Sigmoid colon (tissue), 4 donors: ENCODE results near the gene DAO.

ENCODE experiments used
- CTCF ChIP-seq, 4 experiments: fragments of 450-650 bp in 3 of 4; fragments of 200-600 bp in 1 of 4; IDR thresholded peaks; one replicate each; pipeline ENCODE4 v1.5.1; 2016 to 2019; ENCODE audit warnings: antibody characterized with exemption in 4 of 4, mild to moderate bottlenecking in 3 of 4, moderate library complexity in 2 of 4
- POLR2A ChIP-seq, 2 donors: fragments of 450-650 bp; IDR thresholded peaks; one replicate each; pipeline ENCODE4 v1.6.1; 2016; ENCODE audit warnings: antibody characterized with exemption in 2 of 2, mild to moderate bottlenecking in 2 of 2, moderate library complexity in 2 of 2
- POLR2AphosphoS5 ChIP-seq, 4 donors: sonication (generic); formaldehyde crosslinking; IDR thresholded peaks; one replicate each; pipeline ENCODE4 v1.6.1; 2017; ENCODE audit warnings: antibody characterized with exemption in 4 of 4

GRCh38 chr12:108896817-108897216, 16.9 kb downstream of the DAO start:
- no peak for TF ChIP-seq CTCF (IDR thresholded peaks at IDR 0.05)
- no peak for TF ChIP-seq POLR2AphosphoS5 (IDR thresholded peaks at IDR 0.05)
- no peak for TF ChIP-seq POLR2A (IDR thresholded peaks at IDR 0.05)
